Measurements from ENCODE around the gene RPS6KA5. TPM values are rescaled to one million over a fixed set of nuclear protein-coding genes. Genes with fewer than 3 reads are reported as not detected.
"Not testable (repeated sequence)": the region's sequence is repeated elsewhere in the genome, so short reads cannot be mapped to it uniquely, and the experiment has no call there.

RPS6KA5 gene
- total RNA-seq, 1 donor, result 0.86 TPM

- no peak for DNase-seq (ENCODE audit: low read depth)
- no peak for TF ChIP-seq CTCF (IDR thresholded peaks at IDR 0.05; ENCODE audit: insufficient read depth, low read depth, low read length)
- H3K4me3 ChIP-seq (ENCODE audit: low read depth, low read length), result no peak overlapping the region
Measured at GRCh38 chr14:91046488-91047072, 13.9 kb downstream of the RPS6KA5 start.

- no peak for TF ChIP-seq CTCF (IDR thresholded peaks at IDR 0.05; ENCODE audit: insufficient read depth, low read depth, low read length)
- no peak overlapping the region for H3K4me3 ChIP-seq (ENCODE audit: low read depth, low read length)
- DNase-seq (ENCODE audit: low read depth), result no peak
Measured at GRCh38 chr14:91041450-91041849, 19.0 kb downstream of the RPS6KA5 start.

GRCh38 chr14:91040545-91040944 is 19.9 kb downstream of the RPS6KA5 start:
- TF ChIP-seq CTCF (IDR thresholded peaks at IDR 0.05; ENCODE audit: insufficient read depth, low read depth, low read length), result no peak
- DNase-seq (ENCODE audit: low read depth), result no peak
- H3K4me3 ChIP-seq (ENCODE audit: low read depth, low read length), result no peak overlapping the region

- no peak overlapping the region for H3K4me3 ChIP-seq (ENCODE audit: low read depth, low read length)
- TF ChIP-seq CTCF (IDR thresholded peaks at IDR 0.05; ENCODE audit: insufficient read depth, low read depth, low read length), result no peak
- peak; percentile 62 for DNase-seq (ENCODE audit: low read depth)
Measured at GRCh38 chr14:91038439-91038838, 22.0 kb downstream of the RPS6KA5 start.

GRCh38 chr14:91036741-91037469 is 23.5 kb downstream of the RPS6KA5 start:
- no peak for TF ChIP-seq CTCF (IDR thresholded peaks at IDR 0.05; ENCODE audit: insufficient read depth, low read depth, low read length)
- no peak for DNase-seq (ENCODE audit: low read depth)
- no peak overlapping the region for H3K4me3 ChIP-seq (ENCODE audit: low read depth, low read length)

GRCh38 chr14:91035855-91036254 is 24.6 kb downstream of the RPS6KA5 start:
- DNase-seq (ENCODE audit: low read depth), result no peak
- no peak overlapping the region for H3K4me3 ChIP-seq (ENCODE audit: low read depth, low read length)
- no peak for TF ChIP-seq CTCF (IDR thresholded peaks at IDR 0.05; ENCODE audit: insufficient read depth, low read depth, low read length)

GRCh38 chr14:91034379-91034778 is 26.1 kb downstream of the RPS6KA5 start:
- not testable (repeated sequence) for DNase-seq (ENCODE audit: low read depth); H3K4me3 ChIP-seq (ENCODE audit: low read depth, low read length)
